Neural progenitor cell (in vitro differentiated cells): ENCODE results near the gene CEP131. TPM values are rescaled to one million over a fixed set of nuclear protein-coding genes. Genes with fewer than 3 reads are reported as not detected.

Source experiments
- DNase-seq: peaks from one replicate; pipeline ENCODE4 v3.0.0-alpha.2; 2016; ENCODE audit warnings: low spot score
- H2AFZ ChIP-seq: fragments of 200-600 bp; sonication (generic); replicated peaks from 2 replicates; pipeline ENCODE4 v1.6.1; 2016; ENCODE audit warnings: antibody characterized with exemption
- H3F3A ChIP-seq: fragments of 200-600 bp; sonication (generic); 2 replicates; pipeline ENCODE4 v1.6.1; 2016; ENCODE audit warnings: antibody characterized with exemption, low read depth
- H3K27ac ChIP-seq: fragments of 200-600 bp; sonication (generic); 2 replicates; pipeline ENCODE4 v1.5.1; 2016; ENCODE audit warnings: mild to moderate bottlenecking
- H3K27me3 ChIP-seq: fragments of 200-600 bp; sonication (generic); 2 replicates; pipeline ENCODE4 v1.6.1; 2016; ENCODE audit warnings: mild to moderate bottlenecking, moderate library complexity
- H3K36me3 ChIP-seq: fragments of 200-600 bp; sonication (generic); 2 replicates; pipeline ENCODE4 v1.5.1; 2016
- H3K4me1 ChIP-seq: fragments of 200-600 bp; sonication (generic); 2 replicates; pipeline ENCODE4 v1.6.1; 2016; ENCODE audit warnings: mixed run types
- H3K4me2 ChIP-seq: fragments of 200-600 bp; sonication (generic); 2 replicates; pipeline ENCODE4 v1.6.1; 2016
- H3K4me3 ChIP-seq: fragments of 200-600 bp; sonication (generic); 2 replicates; pipeline ENCODE4 v1.5.1; 2016
- H3K79me2 ChIP-seq: fragments of 200-600 bp; sonication (generic); 2 replicates; pipeline ENCODE4 v1.6.1; 2016; ENCODE audit warnings: low read depth
- H3K9ac ChIP-seq: fragments of 200-600 bp; sonication (generic); 2 replicates; pipeline ENCODE4 v1.6.1; 2016
- H3K9me3 ChIP-seq: fragments of 200-600 bp; sonication (generic); 2 replicates; pipeline ENCODE4 v1.5.1; 2016; ENCODE audit warnings: low read depth
- H4K20me1 ChIP-seq: fragments of 200-600 bp; sonication (generic); 2 replicates; pipeline ENCODE4 v1.6.1; 2016; ENCODE audit warnings: low read depth
- H3K27ac Mint-ChIP-seq: 3 replicates; pipeline ENCODE4 v1.8.0; 2021; ENCODE audit warnings: mixed read lengths
- H3K27me3 Mint-ChIP-seq: 2 replicates; pipeline ENCODE4 v1.8.0; 2022; ENCODE audit warnings: low read depth, mild to moderate bottlenecking, inconsistent platforms, moderate library complexity, mixed read lengths; ENCODE audit not compliant: insufficient read depth
- H3K36me3 Mint-ChIP-seq: 3 replicates; pipeline ENCODE4 v1.8.0; 2021; ENCODE audit warnings: mixed read lengths
- H3K4me1 Mint-ChIP-seq: 3 replicates; pipeline ENCODE4 v1.8.0; 2021; ENCODE audit warnings: mixed read lengths
- H3K4me3 Mint-ChIP-seq: 3 replicates; pipeline ENCODE4 v1.8.0; 2021; ENCODE audit warnings: mild to moderate bottlenecking, moderate library complexity, mixed read lengths
- H3K9me3 Mint-ChIP-seq: 3 replicates; pipeline ENCODE4 v1.8.0; 2020; ENCODE audit warnings: mixed read lengths
- CTCF ChIP-seq: fragments of 200-600 bp; sonication (generic); IDR thresholded peaks from 2 replicates; pipeline ENCODE4 v1.5.1; 2017; ENCODE audit warnings: antibody characterized with exemption, mild to moderate bottlenecking
- EZH2 ChIP-seq: fragments of 200-600 bp; sonication (generic); IDR thresholded peaks from 2 replicates; pipeline ENCODE4 v1.6.1; 2017; ENCODE audit warnings: antibody characterized with exemption, mild to moderate bottlenecking, moderate library complexity
- EZH2phosphoT487 ChIP-seq: fragments of 200-600 bp; sonication (generic); IDR thresholded peaks from 2 replicates; pipeline ENCODE4 v1.6.1; 2017; ENCODE audit warnings: antibody characterized with exemption
- total RNA-seq: library from RNA; depleted of rRNA; stranded (reverse); fragments of >200 nt; gene quantifications from 2 replicates; pipeline ENCODE4 v1.2.3, GENCODE V29; 2015; ENCODE audit warnings: low replicate concordance

Gene CEP131
- total RNA-seq, 1 donor from 2014 or later, result 7.7 TPM

- Histone ChIP-seq H3K4me2 (no peak overlapping the region), H3K36me3 (no peaks in the 10 kb centered on the region), H2AFZ (no peak overlapping the region), H3K79me2 (no peaks in the 10 kb centered on the region), H3K9ac (no peak overlapping the region), H3K4me3 (no peak overlapping the region), H3K4me1 (peaks cover under 1% of the 10 kb centered on the region), H3F3A (peaks cover 5% of the 10 kb centered on the region), H4K20me1 (no peaks in the 10 kb centered on the region), H3K27me3 (no peaks in the 10 kb centered on the region), H3K9me3 (no peaks in the 10 kb centered on the region), H3K27ac (no peak overlapping the region)
- Mint-ChIP-seq H3K4me3 (no peak overlapping the region), H3K9me3 (no peaks in the 10 kb centered on the region), H3K4me1 (peaks cover 6% of the 10 kb centered on the region), H3K27me3 (no peaks in the 10 kb centered on the region), H3K36me3 (peaks cover 1% of the 10 kb centered on the region), H3K27ac (no peak overlapping the region)
- DNase-seq, result no peak
- no peak for TF ChIP-seq EZH2
- no peak for TF ChIP-seq CTCF
- TF ChIP-seq EZH2phosphoT487, result no peak
Measured at GRCh38 chr17:81159611-81160265, 63.0 kb downstream of the CEP131 start.

DNA sequence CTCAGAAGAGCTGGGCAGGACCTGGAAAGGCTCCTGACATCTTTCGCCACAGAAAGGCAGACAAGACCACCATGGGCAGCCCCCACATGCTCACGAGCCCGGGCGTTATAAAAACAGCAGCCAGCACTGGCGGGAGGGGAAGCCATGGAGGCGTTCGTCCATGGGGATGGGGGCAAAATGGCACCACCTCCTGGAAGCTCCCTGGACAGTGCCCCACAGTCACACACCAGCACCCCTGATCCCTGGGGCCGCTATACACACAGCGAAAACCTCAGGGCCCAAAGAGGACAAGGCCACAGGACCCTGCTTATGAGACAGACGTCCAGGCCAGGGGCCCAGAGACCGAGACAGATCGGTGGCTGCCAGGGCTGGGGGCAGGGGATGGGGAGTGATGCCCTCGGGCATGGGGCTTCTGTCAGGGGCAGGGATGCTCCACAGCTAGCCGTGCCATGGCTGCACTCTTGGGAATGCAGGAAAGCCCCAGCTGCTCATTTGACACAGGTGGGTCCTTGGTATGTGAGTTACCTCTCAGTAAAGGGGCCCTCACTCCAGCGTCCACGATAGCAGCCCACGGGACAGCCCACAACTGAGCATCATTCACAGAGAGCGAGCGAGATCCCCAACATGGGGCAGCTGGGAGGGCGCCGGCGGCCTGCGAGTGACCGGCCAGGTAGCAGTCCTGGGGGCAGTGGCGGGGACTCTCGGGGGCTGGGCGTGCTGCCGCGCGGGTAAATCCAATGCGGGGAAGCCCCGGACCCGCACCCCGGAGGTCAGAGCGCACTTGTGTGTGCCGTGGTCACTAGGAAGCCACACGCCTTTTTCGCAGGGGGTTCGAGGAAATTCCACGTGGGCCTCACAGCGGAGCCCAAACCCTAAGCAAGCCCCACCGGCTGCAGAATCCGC is 63.8 kb downstream of the CEP131 start:
- DNase-seq, result no peak
- Histone ChIP-seq H3K9ac (no peak overlapping the region), H3K36me3 (no peaks in the 10 kb centered on the region), H2AFZ (no peak overlapping the region), H3K4me2 (no peak overlapping the region), H3K4me1 (no peaks in the 10 kb centered on the region), H3K27me3 (no peaks in the 10 kb centered on the region), H3K4me3 (no peak overlapping the region), H3F3A (no peaks in the 10 kb centered on the region), H3K79me2 (no peaks in the 10 kb centered on the region), H4K20me1 (no peaks in the 10 kb centered on the region), H3K9me3 (no peaks in the 10 kb centered on the region), H3K27ac (no peak overlapping the region)
- TF ChIP-seq EZH2phosphoT487, result no peak
- no peak for TF ChIP-seq CTCF
- no peak for TF ChIP-seq EZH2
- Mint-ChIP-seq H3K4me3 (no peak overlapping the region), H3K9me3 (no peaks in the 10 kb centered on the region), H3K27me3 (no peaks in the 10 kb centered on the region), H3K27ac (no peak overlapping the region), H3K4me1 (peaks cover 4% of the 10 kb centered on the region), H3K36me3 (peaks cover 1% of the 10 kb centered on the region)

- H3K4me1 ChIP-seq, result no peaks in the 10 kb centered on the region
- no peak overlapping the region for H3K4me2 ChIP-seq
- no peaks in the 10 kb centered on the region for H3K27me3 Mint-ChIP-seq
- H2AFZ ChIP-seq, result no peak overlapping the region
- H3K9me3 Mint-ChIP-seq, result no peaks in the 10 kb centered on the region
- no peaks in the 10 kb centered on the region for H3K79me2 ChIP-seq
- no peak overlapping the region for H3K27ac ChIP-seq
- no peak overlapping the region for H3K4me3 Mint-ChIP-seq
- H3K27ac Mint-ChIP-seq, result no peak overlapping the region
- H3K9me3 ChIP-seq, result no peaks in the 10 kb centered on the region
- H3K4me1 Mint-ChIP-seq, result peaks cover 4% of the 10 kb centered on the region
- no peak overlapping the region for H3K4me3 ChIP-seq
- TF ChIP-seq EZH2phosphoT487, result no peak
- no peak for TF ChIP-seq EZH2
- no peak for TF ChIP-seq CTCF
- H3F3A ChIP-seq, result no peaks in the 10 kb centered on the region
- H3K36me3 ChIP-seq, result no peaks in the 10 kb centered on the region
- DNase-seq, result no peak
- peaks cover 3% of the 10 kb centered on the region for H3K36me3 Mint-ChIP-seq
- H3K27me3 ChIP-seq, result no peaks in the 10 kb centered on the region
- H3K9ac ChIP-seq, result no peak overlapping the region
- H4K20me1 ChIP-seq, result no peaks in the 10 kb centered on the region
Measured at GRCh38 chr17:81157848-81158687, 64.7 kb downstream of the CEP131 start.
